Prostate gland (tissue), 2 donors: ENCODE results near the gene CYP46A1. TPM values are rescaled to one million over a fixed set of nuclear protein-coding genes. Genes with fewer than 3 reads are reported as not detected.

Experiments used
- DNase-seq: peaks from one replicate; pipeline ENCODE4 v3.0.0-alpha.2; 2019; ENCODE audit warnings: low spot score
- H3K27ac ChIP-seq, 2 donors: fragments of 200-600 bp; sonication (generic); 2 replicates each; pipeline ENCODE4 v1.5.1; 2017 to 2019
- H3K27me3 ChIP-seq: fragments of 200-600 bp; sonication (generic); replicated peaks from 2 replicates; pipeline ENCODE4 v1.5.1; 2019; ENCODE audit not compliant: insufficient read depth
- H3K36me3 ChIP-seq, 2 donors: fragments of 200-600 bp; sonication (generic); 1 replicate in 1 of 2; 2 replicates in 1 of 2; pipeline versions ENCODE4 v1.5.1 to v1.8.1; 2017 to 2019
- H3K4me1 ChIP-seq: fragments of 200-600 bp; sonication (generic); replicated peaks from 2 replicates; pipeline ENCODE4 v1.5.1; 2019
- H3K4me3 ChIP-seq, 2 donors: fragments of 200-600 bp; sonication (generic); 2 replicates each; pipeline ENCODE4 v1.5.1; 2017 to 2019
- H3K9me3 ChIP-seq: fragments of 200-600 bp; sonication (generic); 2 replicates; pipeline ENCODE4 v1.5.1; 2017
- POLR2A ChIP-seq: fragments of 450-650 bp; IDR thresholded peaks from one replicate; pipeline ENCODE4 v1.6.1; 2016; ENCODE audit warnings: antibody characterized with exemption, mild to moderate bottlenecking
- POLR2AphosphoS5 ChIP-seq: sonication (generic); formaldehyde crosslinking; IDR thresholded peaks from one replicate; pipeline ENCODE4 v1.6.1; 2017; ENCODE audit warnings: antibody characterized with exemption
- WGBS: methylation state at CpG from one replicate; pipeline ENCODE4 v1.1.5; 2018; 5-methylcytosine and 5-hydroxymethylcytosine counted together
- intact Hi-C: fragments of 100-400 bp; cut with DNase I; formaldehyde crosslinking; loops from one replicate; pipeline ENCODE4 v1.14.2; 2022
- total RNA-seq, 2 donors: library from RNA; depleted of rRNA; stranded (reverse); fragments of >200 nt; gene quantifications; one replicate each; pipeline ENCODE4 v1.1.0, GENCODE V29; 2016
- TF ChIP-seq, protein P1 (sequence below), 4 experiments: fragments of 200-600 bp in 2 of 4; fragments of 450-650 bp in 2 of 4; sonication (generic) in 2 of 4; IDR thresholded peaks; 1 replicate in 3 of 4; 2 replicates in 1 of 4; pipeline ENCODE4 v1.5.1; 2016 to 2019; ENCODE audit warnings: antibody characterized with exemption in 4 of 4, mild to moderate bottlenecking in 2 of 4, moderate library complexity in 2 of 4

Gene CYP46A1
- total RNA-seq, 2 donors from 2014 or later = 0.46 to 6.5 TPM

GRCh38 chr14:99681101-99681831 lies 2.8 kb upstream of the CYP46A1 start:
- no peak for DNase-seq
- WGBS = 77% methylated on average over 12 of the region's 12 CpGs
- Histone ChIP-seq H3K4me3 (no peak overlapping the region), H3K9me3 (no peaks in the 10 kb centered on the region), H3K27ac (no peak overlapping the region), H3K4me1 (peaks cover 7% of the 10 kb centered on the region), H3K27me3 (no peaks in the 10 kb centered on the region), H3K36me3 (no peaks in the 10 kb centered on the region)
- intact Hi-C loops = loop anchor here (5.0 kb wide), 1 partner anchor 206 kb away; no protein-coding TSS in a partner anchor
- no peak for TF ChIP-seq POLR2AphosphoS5
- TF ChIP-seq, protein P1, sequence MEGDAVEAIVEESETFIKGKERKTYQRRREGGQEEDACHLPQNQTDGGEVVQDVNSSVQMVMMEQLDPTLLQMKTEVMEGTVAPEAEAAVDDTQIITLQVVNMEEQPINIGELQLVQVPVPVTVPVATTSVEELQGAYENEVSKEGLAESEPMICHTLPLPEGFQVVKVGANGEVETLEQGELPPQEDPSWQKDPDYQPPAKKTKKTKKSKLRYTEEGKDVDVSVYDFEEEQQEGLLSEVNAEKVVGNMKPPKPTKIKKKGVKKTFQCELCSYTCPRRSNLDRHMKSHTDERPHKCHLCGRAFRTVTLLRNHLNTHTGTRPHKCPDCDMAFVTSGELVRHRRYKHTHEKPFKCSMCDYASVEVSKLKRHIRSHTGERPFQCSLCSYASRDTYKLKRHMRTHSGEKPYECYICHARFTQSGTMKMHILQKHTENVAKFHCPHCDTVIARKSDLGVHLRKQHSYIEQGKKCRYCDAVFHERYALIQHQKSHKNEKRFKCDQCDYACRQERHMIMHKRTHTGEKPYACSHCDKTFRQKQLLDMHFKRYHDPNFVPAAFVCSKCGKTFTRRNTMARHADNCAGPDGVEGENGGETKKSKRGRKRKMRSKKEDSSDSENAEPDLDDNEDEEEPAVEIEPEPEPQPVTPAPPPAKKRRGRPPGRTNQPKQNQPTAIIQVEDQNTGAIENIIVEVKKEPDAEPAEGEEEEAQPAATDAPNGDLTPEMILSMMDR (IDR thresholded peaks at IDR 0.05) = no peak
- TF ChIP-seq POLR2A = no peak

DNA sequence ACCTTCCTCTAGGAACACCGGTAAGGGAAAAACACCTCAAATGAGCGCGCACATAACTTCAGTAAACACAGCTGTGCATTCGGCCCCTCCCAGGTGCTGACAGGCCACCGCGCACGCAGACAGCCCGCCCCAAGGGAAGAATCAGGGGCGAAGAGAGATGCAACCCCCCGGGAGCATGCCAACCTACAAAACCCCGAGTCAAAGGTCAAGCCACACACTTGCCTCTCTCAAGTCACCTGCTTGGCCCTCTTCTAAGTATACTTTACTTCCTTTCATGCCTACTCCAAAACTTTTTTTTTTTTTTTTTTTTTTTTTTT lies 2.3 kb upstream of the CYP46A1 start:
- Histone ChIP-seq H3K27ac (no peak overlapping the region), H3K27me3 (no peaks in the 10 kb centered on the region), H3K4me1 (peaks cover 7% of the 10 kb centered on the region), H3K4me3 (no peak overlapping the region), H3K36me3 (no peaks in the 10 kb centered on the region), H3K9me3 (no peaks in the 10 kb centered on the region)
- no peak for DNase-seq
- WGBS = 65% methylated on average over 11 of the region's 11 CpGs
- intact Hi-C loops = loop anchor here (5.0 kb wide), 1 partner anchor 206 kb away; no protein-coding TSS in a partner anchor
- TF ChIP-seq, protein P1 (IDR thresholded peaks at IDR 0.05) = no peak
- TF ChIP-seq POLR2A (no peak), POLR2AphosphoS5 (no peak)

- peaks cover 7% of the 10 kb centered on the region for H3K4me1 ChIP-seq
- peak overlapping the region; percentile 44 to 68 for H3K27ac ChIP-seq
- no peaks in the 10 kb centered on the region for H3K27me3 ChIP-seq
- no peaks in the 10 kb centered on the region for H3K9me3 ChIP-seq
- TF ChIP-seq POLR2A = no peak
- TF ChIP-seq POLR2AphosphoS5 = peak; percentile 18
- TF ChIP-seq, protein P1 (IDR thresholded peaks at IDR 0.05) = peak; percentile 80 to 89 (median 87)
- WGBS = 1% methylated on average over 42 of the region's 42 CpGs
- DNase-seq = peak; percentile 72
- H3K4me3 ChIP-seq = peak overlapping the region; percentile 43 to 78
- H3K36me3 ChIP-seq = no peaks in the 10 kb centered on the region
- intact Hi-C loops = loop anchor here (5.0 kb wide), 1 partner anchor 204 kb away; no protein-coding TSS in a partner anchor
Observed at GRCh38 chr14:99682809-99683618, 1.1 kb upstream of the CYP46A1 start.

DNA sequence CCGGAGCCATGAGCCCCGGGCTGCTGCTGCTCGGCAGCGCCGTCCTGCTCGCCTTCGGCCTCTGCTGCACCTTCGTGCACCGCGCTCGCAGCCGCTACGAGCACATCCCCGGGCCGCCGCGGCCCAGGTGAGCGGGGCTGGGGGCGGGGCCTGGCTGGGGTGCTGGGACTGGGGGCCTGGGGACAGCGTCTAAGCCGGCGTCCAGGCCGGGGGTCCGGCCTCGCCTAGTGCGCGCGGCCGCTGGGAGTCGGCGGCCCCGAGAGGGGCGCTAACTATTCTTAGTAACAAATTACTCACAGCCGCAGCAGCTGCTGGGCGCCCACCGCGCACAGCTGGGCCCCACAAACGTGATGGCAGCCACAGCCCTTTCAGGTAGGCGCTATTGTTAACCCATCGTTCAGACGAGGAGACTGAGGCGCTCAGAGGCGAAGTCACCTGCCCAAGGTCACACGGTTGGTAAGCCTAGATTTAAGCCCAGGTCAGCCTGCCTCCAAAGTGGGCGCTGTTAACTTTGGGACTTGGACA lies 374 bp downstream of the CYP46A1 start:
- intact Hi-C loops = loop anchor here (5.0 kb wide), 1 partner anchor 203 kb away; no protein-coding TSS in a partner anchor
- TF ChIP-seq POLR2AphosphoS5 (no peak), POLR2A (no peak)
- TF ChIP-seq, protein P1 (IDR thresholded peaks at IDR 0.05) = no peak
- H3K4me3 ChIP-seq = peak overlapping the region; percentile 62 to 78
- H3K27me3 ChIP-seq = no peaks in the 10 kb centered on the region
- H3K9me3 ChIP-seq = no peaks in the 10 kb centered on the region
- peaks cover 7% of the 10 kb centered on the region for H3K4me1 ChIP-seq
- H3K36me3 ChIP-seq = no peaks in the 10 kb centered on the region
- H3K27ac ChIP-seq = peak overlapping the region; percentile 22 to 26
- no peak for DNase-seq
- 9% methylated on average over 23 of the region's 45 CpGs for WGBS
